PC-9 (cell line): ENCODE data around the gene SLC36A4.

ENCODE experiments used
- EZH2 ChIP-seq: fragments of 200-600 bp; sonication (generic); IDR thresholded peaks from 2 replicates; pipeline ENCODE4 v1.8.0; 2017; ENCODE audit warnings: antibody characterized with exemption, low read depth
- TF ChIP-seq, protein P1 (sequence below): fragments of 200-600 bp; sonication (generic); conservative IDR thresholded peaks from 2 replicates; pipeline ENCODE4 v1.6.1; 2017; ENCODE audit warnings: mixed run types, antibody characterized with exemption, mild to moderate bottlenecking, moderate library complexity

DNA sequence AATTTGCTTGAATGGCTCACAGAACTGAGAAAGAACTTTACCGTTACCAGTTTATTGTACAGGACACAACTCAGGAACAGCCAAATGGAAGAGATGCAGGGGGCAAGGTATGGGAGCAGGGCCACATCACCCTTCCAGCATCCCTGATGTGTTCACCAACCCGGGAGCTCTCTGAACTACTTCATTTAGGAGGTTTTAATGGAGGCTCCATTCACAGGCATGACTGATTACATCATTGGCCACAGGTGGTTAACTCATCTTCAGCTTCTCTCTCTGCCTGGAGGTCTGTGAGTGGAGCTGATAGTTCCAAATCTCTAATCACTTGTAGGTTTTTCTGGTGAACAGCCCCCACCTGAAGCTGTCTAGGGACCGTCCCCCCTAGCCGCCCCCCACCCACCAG, 83.5 kb downstream of the SLC36A4 start:
- TF ChIP-seq EZH2, result no peak
- TF ChIP-seq, protein P1, sequence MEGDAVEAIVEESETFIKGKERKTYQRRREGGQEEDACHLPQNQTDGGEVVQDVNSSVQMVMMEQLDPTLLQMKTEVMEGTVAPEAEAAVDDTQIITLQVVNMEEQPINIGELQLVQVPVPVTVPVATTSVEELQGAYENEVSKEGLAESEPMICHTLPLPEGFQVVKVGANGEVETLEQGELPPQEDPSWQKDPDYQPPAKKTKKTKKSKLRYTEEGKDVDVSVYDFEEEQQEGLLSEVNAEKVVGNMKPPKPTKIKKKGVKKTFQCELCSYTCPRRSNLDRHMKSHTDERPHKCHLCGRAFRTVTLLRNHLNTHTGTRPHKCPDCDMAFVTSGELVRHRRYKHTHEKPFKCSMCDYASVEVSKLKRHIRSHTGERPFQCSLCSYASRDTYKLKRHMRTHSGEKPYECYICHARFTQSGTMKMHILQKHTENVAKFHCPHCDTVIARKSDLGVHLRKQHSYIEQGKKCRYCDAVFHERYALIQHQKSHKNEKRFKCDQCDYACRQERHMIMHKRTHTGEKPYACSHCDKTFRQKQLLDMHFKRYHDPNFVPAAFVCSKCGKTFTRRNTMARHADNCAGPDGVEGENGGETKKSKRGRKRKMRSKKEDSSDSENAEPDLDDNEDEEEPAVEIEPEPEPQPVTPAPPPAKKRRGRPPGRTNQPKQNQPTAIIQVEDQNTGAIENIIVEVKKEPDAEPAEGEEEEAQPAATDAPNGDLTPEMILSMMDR, result no peak
